Effector memory CD8-positive, alpha-beta T cell (primary cell): Measurements from ENCODE around the gene SMS.

Experiments used
- ATAC-seq: fragments of 150-1000 bp; cut with Tn5 transposase; replicated peaks from 2 replicates; pipeline ENCODE4 v1.10.0; 2021; ENCODE audit warnings: mild to moderate bottlenecking, moderate library complexity
- DNase-seq, 3 experiments: peaks; one replicate each; pipeline ENCODE4 v3.0.0; 2021
- H3K27ac Mint-ChIP-seq, 2 donors: one replicate each; pipeline ENCODE4 v1.8.0; 2022; ENCODE audit warnings: mild to moderate bottlenecking in 2 of 2, mixed read lengths in 2 of 2, moderate library complexity in 2 of 2
- H3K27me3 Mint-ChIP-seq, 2 donors: one replicate each; pipeline ENCODE4 v1.8.0; 2022; ENCODE audit warnings: mixed read lengths in 2 of 2
- H3K36me3 Mint-ChIP-seq: one replicate; pipeline ENCODE4 v1.8.0; 2022; ENCODE audit warnings: mild to moderate bottlenecking, moderate library complexity, mixed read lengths; ENCODE audit not compliant: insufficient read depth
- H3K4me1 Mint-ChIP-seq, 2 donors: one replicate each; pipeline ENCODE4 v1.8.0; 2022; ENCODE audit warnings: low read depth in 2 of 2, mixed read lengths in 2 of 2
- H3K4me3 Mint-ChIP-seq, 2 donors: one replicate each; pipeline ENCODE4 v1.8.0; 2022; ENCODE audit warnings: mild to moderate bottlenecking in 2 of 2, mixed read lengths in 2 of 2, moderate library complexity in 2 of 2
- H3K9me3 Mint-ChIP-seq, 2 donors: one replicate each; pipeline ENCODE4 v1.8.0; 2022; ENCODE audit warnings: mixed read lengths in 2 of 2
- total RNA-seq, 9 experiments: gene quantifications; one replicate each; lab custom pipeline; 2026; lab: John Stamatoyannopoulos, UW

SMS gene
- total RNA-seq: 21.1 to 88.7 (median 51.8) reads per million in 9 experiments

- DNase-seq (no peak), ATAC-seq (peak; percentile 52)
- peaks cover 12 to 17% of the 10 kb centered on the region in 2 donors for H3K4me1 Mint-ChIP-seq
- peak within 1 kb of the TSS; percentile 81 to 82 for H3K4me3 Mint-ChIP-seq
- H3K9me3 Mint-ChIP-seq: no peaks in the 10 kb centered on the region
- no peaks in the 10 kb centered on the region for H3K27me3 Mint-ChIP-seq
- H3K27ac Mint-ChIP-seq: peak within 1 kb of the TSS; percentile 76 to 78
- H3K36me3 Mint-ChIP-seq: peaks cover 5% of the 10 kb centered on the region
Measured at GRCh38 chrX:21940356-21940829, at the start of gene SMS. Gene SMS (plus strand): TSS chrX:21940709. CDS start chrX:21940825, 116 bp downstream.

- H3K4me3 Mint-ChIP-seq: no peak overlapping the region
- no peak overlapping the region for H3K27ac Mint-ChIP-seq
- H3K9me3 Mint-ChIP-seq: no peaks in the 10 kb centered on the region
- no peaks in the 10 kb centered on the region for H3K4me1 Mint-ChIP-seq
- DNase-seq: no peak
- H3K36me3 Mint-ChIP-seq: no peaks in the 10 kb centered on the region
- H3K27me3 Mint-ChIP-seq: no peaks in the 10 kb centered on the region
- ATAC-seq: no peak
Measured at GRCh38 chrX:21905313-21905712, 35.2 kb upstream of the SMS start.

GRCh38 chrX:21905953-21906352, 34.6 kb upstream of the SMS start:
- Mint-ChIP-seq H3K9me3 (no peaks in the 10 kb centered on the region), H3K4me1 (no peaks in the 10 kb centered on the region), H3K4me3 (no peak overlapping the region), H3K27ac (no peak overlapping the region), H3K27me3 (no peaks in the 10 kb centered on the region), H3K36me3 (no peaks in the 10 kb centered on the region)
- ATAC-seq (no peak), DNase-seq (no peak)

GRCh38 chrX:21907260-21907659, 33.2 kb upstream of the SMS start:
- Mint-ChIP-seq H3K27me3 (no peaks in the 10 kb centered on the region), H3K4me3 (no peak overlapping the region), H3K9me3 (no peaks in the 10 kb centered on the region), H3K4me1 (no peaks in the 10 kb centered on the region), H3K27ac (no peak overlapping the region), H3K36me3 (no peaks in the 10 kb centered on the region)
- DNase-seq (no peak), ATAC-seq (no peak)

GRCh38 chrX:21911481-21911880, 29.0 kb upstream of the SMS start:
- H3K36me3 Mint-ChIP-seq: no peaks in the 10 kb centered on the region
- no peaks in the 10 kb centered on the region for H3K4me1 Mint-ChIP-seq
- ATAC-seq: no peak

GRCh38 chrX:21912220-21912619, 28.3 kb upstream of the SMS start:
- H3K27ac Mint-ChIP-seq: no peak overlapping the region
- no peaks in the 10 kb centered on the region for H3K36me3 Mint-ChIP-seq
- DNase-seq: no peak
- H3K4me3 Mint-ChIP-seq: no peak overlapping the region
- no peaks in the 10 kb centered on the region for H3K27me3 Mint-ChIP-seq
- ATAC-seq: no peak
- no peaks in the 10 kb centered on the region for H3K9me3 Mint-ChIP-seq
- H3K4me1 Mint-ChIP-seq: no peaks in the 10 kb centered on the region

More at GRCh38 chrX:21911481-21911880, 29.0 kb upstream of the SMS start:
- H3K27ac Mint-ChIP-seq: no peak overlapping the region
- no peak overlapping the region for H3K4me3 Mint-ChIP-seq
- no peak for DNase-seq
- no peaks in the 10 kb centered on the region for H3K27me3 Mint-ChIP-seq
- H3K9me3 Mint-ChIP-seq: no peaks in the 10 kb centered on the region

- no peaks in the 10 kb centered on the region for H3K4me1 Mint-ChIP-seq
- DNase-seq (no peak), ATAC-seq (no peak)
- no peak overlapping the region for H3K4me3 Mint-ChIP-seq
- H3K9me3 Mint-ChIP-seq: no peaks in the 10 kb centered on the region
- no peak overlapping the region for H3K27ac Mint-ChIP-seq
- no peaks in the 10 kb centered on the region for H3K36me3 Mint-ChIP-seq
- no peaks in the 10 kb centered on the region for H3K27me3 Mint-ChIP-seq
Measured at GRCh38 chrX:21912989-21913388, 27.5 kb upstream of the SMS start.

GRCh38 chrX:21926116-21926515, 14.4 kb upstream of the SMS start:
- Mint-ChIP-seq H3K9me3 (no peaks in the 10 kb centered on the region), H3K4me1 (peaks cover 0 to 6% of the 10 kb centered on the region in 2 donors), H3K4me3 (no peak overlapping the region), H3K36me3 (no peaks in the 10 kb centered on the region), H3K27me3 (no peaks in the 10 kb centered on the region), H3K27ac (no peak overlapping the region)
- no peak for DNase-seq
- ATAC-seq: no peak

GRCh38 chrX:21926527-21927278, 13.8 kb upstream of the SMS start:
- Mint-ChIP-seq H3K27ac (no peak overlapping the region), H3K36me3 (no peaks in the 10 kb centered on the region), H3K4me3 (no peak overlapping the region), H3K4me1 (peaks cover 0 to 6% of the 10 kb centered on the region in 2 donors), H3K9me3 (no peaks in the 10 kb centered on the region), H3K27me3 (no peaks in the 10 kb centered on the region)
- DNase-seq (no peak), ATAC-seq (no peak)

- Mint-ChIP-seq H3K27me3 (no peaks in the 10 kb centered on the region), H3K9me3 (no peaks in the 10 kb centered on the region), H3K4me3 (no peak overlapping the region), H3K36me3 (no peaks in the 10 kb centered on the region), H3K4me1 (peaks cover 0 to 6% of the 10 kb centered on the region in 2 donors), H3K27ac (no peak overlapping the region)
- ATAC-seq: no peak
- DNase-seq: no peak
Measured at GRCh38 chrX:21929209-21929608, 11.3 kb upstream of the SMS start.

- ATAC-seq (no peak), DNase-seq (no peak)
- Mint-ChIP-seq H3K27ac (no peak overlapping the region), H3K4me1 (peaks cover 0 to 6% of the 10 kb centered on the region in 2 donors), H3K27me3 (no peaks in the 10 kb centered on the region), H3K9me3 (no peaks in the 10 kb centered on the region), H3K36me3 (no peaks in the 10 kb centered on the region), H3K4me3 (no peak overlapping the region)
Measured at GRCh38 chrX:21930986-21931385, 9.5 kb upstream of the SMS start.

- DNase-seq: no peak
- no peak for ATAC-seq
- peaks cover 0 to 6% of the 10 kb centered on the region in 2 donors for H3K4me1 Mint-ChIP-seq
- H3K36me3 Mint-ChIP-seq: no peaks in the 10 kb centered on the region
- no peak overlapping the region for H3K4me3 Mint-ChIP-seq
- no peak overlapping the region for H3K27ac Mint-ChIP-seq
- H3K27me3 Mint-ChIP-seq: no peaks in the 10 kb centered on the region
- H3K9me3 Mint-ChIP-seq: no peaks in the 10 kb centered on the region
Measured at GRCh38 chrX:21932292-21933002, 8.1 kb upstream of the SMS start.

GRCh38 chrX:21933077-21933476, 7.4 kb upstream of the SMS start:
- DNase-seq: no peak
- H3K9me3 Mint-ChIP-seq: no peaks in the 10 kb centered on the region
- peaks cover 0 to 6% of the 10 kb centered on the region in 2 donors for H3K4me1 Mint-ChIP-seq
- H3K27ac Mint-ChIP-seq: no peak overlapping the region
- no peaks in the 10 kb centered on the region for H3K36me3 Mint-ChIP-seq
- H3K4me3 Mint-ChIP-seq: no peak overlapping the region
- no peak for ATAC-seq
- no peaks in the 10 kb centered on the region for H3K27me3 Mint-ChIP-seq

GRCh38 chrX:21934414-21934813, 6.1 kb upstream of the SMS start:
- H3K27ac Mint-ChIP-seq: no peak overlapping the region
- peaks cover 2 to 6% of the 10 kb centered on the region in 2 donors for H3K4me1 Mint-ChIP-seq
- no peak for DNase-seq

More at GRCh38 chrX:21934414-21934813, 6.1 kb upstream of the SMS start:
- ATAC-seq: no peak
- Mint-ChIP-seq H3K4me3 (no peak overlapping the region), H3K27me3 (no peaks in the 10 kb centered on the region), H3K36me3 (no peaks in the 10 kb centered on the region), H3K9me3 (no peaks in the 10 kb centered on the region)
